ENCODE results near the gene NAT9.
A peak's percentile ranks its signal among the peaks of the same experiment; 100 is the strongest.

NAT9 gene, protein sequence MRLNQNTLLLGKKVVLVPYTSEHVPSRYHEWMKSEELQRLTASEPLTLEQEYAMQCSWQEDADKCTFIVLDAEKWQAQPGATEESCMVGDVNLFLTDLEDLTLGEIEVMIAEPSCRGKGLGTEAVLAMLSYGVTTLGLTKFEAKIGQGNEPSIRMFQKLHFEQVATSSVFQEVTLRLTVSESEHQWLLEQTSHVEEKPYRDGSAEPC

DNA sequence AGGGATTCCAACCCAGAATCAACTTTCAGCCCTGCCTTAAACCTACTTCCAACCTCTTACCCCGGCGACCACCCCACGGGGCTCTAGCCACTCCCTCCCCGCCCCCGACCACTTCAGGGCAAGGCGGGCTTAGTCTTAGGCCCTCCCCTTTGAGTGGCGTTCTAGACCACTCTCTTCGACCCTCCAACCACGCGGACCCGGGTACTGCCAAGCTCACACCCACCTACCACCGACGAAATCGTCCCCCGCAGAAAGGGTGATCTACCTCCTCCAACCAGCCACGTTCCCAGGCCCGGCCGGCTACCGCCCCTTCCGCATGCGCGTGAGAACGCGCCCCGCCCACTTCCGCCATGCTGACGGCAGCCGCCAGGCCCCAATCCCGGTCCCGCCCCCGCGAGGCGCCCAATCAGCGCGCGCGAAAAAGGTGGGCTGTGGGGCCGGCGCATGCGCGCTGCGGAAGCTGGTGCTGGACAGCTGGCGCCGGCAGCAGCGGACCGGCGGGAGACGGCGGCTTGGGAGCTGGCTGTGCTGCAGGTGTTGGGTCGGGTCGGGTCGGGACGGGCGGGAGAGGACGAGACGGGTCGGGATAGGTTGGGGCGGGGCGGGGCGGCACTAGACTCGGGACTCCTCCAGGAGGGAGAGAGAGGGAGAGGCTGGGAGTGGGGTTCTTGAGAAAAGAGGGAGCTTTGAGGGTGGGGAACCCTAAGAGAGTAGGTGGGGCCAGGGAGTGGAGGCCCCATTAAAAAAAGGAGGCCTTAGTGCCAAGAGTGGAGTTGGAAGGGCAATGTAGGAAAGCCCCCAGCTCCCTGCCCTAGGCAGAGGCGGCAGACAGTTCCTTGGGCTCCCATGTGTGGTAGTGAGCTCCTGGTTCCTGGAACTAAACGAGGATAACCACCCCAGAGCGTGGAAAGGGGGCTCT lies at the start of gene NAT9:
NAT9 (minus strand) TSS at position 302 of the 919 bp plus-strand sequence. CDS start 647 bp downstream, outside the sequence.
- peak; percentile 98 to 99 (median 98) for DNase-seq

GRCh38 chr17:74824961-74825627 lies 48.9 kb upstream of the NAT9 start:
- DNase-seq, result no peak

DNA sequence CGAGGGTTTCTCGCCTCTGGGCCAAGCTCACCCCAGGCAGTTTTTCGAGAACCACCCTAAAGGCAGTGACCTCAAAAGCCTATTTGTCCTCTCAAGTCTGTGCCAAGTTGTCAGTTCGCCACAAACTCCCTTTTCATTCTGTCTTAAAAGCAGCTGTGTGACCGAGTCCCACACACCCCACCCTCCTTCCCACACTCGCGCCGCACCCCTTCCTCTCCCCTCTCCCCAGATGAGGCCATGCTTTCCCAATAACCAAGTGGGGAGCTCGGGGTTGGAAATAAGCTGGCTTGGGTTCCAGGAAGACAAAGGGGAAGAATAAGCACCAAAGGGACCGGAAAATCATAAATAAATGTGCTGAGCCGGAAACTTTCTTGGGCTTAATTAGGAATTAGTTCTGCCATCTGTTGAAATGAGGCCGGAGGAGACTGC lies 46.8 kb upstream of the NAT9 start:
- no peak for DNase-seq

GRCh38 chr17:74822335-74822938 lies 46.3 kb upstream of the NAT9 start:
- DNase-seq, result no peak

DNA sequence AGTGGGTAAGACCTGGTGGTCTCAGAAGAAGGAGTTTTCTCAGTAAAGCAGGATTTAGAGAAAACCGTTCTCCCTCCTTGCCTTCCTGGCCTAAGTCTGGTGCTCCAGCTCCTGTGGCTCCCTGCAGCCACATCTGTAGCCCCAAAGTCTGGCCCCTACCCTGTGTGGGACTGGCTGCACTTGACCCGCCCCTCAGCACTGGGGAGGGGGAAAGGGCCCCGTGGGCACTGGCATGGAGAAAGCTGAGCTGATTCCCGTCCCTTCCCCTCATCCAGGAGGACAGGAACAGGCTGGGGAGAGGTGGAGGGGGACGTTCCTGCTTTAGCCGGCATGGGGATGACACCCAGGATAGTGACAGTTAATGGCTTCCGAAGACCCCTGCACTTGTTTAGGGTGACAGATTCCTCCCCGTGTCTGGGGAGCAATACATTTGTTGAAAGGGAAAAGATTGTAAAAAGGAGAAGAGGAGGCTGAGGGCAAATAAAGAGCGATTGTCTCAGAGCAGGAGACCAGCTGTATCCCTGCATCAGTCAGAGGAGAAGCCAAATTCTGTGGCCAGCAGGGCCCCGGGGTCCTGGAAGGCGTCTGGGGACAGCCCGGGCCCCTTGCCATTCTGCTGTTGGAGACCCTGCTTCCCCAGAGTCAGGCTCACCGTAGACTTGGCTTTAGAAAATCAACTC lies 45.6 kb upstream of the NAT9 start:
- DNase-seq, result no peak

DNA sequence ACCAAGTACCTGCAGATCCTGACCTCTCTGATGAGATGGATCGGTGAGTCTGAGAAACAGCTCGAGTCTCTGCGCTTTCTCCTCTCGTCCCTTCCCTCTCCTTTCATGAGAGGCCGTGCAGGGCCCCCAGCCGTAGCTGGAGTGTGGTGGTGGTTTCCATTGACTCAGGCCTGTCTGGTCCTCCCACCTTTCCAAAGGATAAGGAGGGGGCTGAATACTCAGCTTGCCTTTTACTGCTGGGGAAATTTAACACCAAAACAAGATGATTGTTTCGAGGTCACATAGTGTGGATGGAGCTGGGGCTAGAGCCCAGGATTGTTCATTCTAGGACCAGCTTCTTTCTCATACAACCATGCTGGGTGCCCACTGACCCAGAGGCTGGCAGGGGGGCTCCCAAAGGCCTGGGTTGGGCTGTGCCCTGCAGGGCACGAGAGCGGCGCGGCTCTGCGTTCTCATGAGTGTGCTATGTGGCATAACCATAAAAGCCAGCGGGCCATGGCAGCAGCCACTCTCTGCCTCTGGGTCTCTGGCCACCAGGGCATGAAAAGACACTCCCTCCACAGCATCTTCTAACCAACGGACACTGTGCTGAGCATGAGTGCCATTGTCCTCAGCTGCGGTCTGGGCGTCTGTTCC lies 43.8 kb upstream of the NAT9 start:
- no peak for DNase-seq

DNA sequence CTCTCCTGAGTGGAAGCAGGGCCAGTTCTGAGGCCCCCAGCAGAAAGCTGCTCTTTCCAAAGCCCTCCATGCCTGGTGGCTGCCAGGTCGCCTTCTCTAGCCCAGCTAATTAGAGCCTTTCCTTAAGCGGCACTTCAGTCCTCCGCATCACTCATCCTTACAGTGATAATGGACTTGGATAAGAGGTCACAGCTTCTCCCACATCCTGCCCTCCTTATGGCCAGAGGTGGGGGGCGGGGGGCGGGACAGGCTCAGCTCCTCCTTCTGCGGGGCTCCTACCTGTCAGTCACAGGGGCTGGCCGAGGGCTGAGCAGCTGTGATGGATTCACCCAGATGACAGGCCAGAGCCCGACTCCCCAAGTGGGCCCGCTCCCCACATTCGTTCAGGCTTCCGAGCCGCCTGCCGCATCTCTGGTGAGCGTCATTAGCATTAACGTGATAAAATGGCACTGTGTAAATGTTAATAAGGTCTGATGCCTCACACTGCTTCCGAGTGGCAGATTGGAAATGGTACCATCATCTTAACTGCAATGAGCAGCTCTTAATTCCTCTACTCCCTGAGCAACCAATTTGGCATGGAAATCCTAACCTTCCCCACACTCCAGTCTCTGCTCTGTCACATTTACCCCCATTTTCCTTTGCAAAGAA lies 42.3 kb upstream of the NAT9 start:
- no peak for DNase-seq

- DNase-seq, result no peak
These were observed 40.9 kb upstream of the NAT9 start for GRCh38 chr17:74816905-74817620.

- no peak for DNase-seq
These were observed 39.6 kb upstream of the NAT9 start for GRCh38 chr17:74815550-74816370.

DNA sequence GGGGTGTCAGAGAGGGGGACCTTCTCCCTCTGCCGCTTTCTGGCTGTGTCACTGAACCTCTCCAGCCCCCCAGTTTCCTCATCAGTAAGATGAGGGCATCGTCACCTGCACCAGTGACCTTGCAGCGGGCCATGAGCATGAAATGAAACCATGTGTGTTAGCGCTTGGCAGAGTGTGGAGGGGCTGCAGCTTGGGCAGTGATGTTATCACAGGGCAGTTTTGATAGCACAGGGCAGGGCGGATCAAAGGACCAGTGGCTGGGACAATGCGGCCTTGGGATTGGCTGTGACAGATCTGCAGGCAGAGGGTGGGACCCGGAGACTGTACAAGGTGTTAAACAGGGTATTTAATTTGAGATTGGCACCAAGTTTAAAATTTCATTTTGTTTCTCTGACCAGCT lies 38.9 kb upstream of the NAT9 start:
- no peak for DNase-seq

DNA sequence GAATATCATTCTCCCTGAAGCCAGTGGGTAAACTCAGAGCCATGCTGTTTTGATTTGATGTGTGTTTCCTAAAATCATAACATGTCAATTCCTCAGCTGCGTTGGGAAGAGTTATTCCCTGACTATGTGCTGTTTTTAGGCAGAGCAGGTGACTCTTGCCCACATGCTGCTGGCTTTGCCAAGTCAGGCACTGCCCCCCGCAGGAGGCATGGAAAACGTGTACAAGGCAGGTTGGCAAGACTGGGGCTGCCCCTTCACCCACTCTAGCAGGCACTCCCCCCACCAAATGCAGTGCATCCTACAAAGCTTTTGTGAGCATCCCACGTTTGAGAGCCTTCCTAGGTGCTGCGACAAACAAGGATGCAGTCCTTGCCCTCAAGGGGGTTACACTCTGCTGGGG lies 38.3 kb upstream of the NAT9 start:
- DNase-seq, result no peak

DNA sequence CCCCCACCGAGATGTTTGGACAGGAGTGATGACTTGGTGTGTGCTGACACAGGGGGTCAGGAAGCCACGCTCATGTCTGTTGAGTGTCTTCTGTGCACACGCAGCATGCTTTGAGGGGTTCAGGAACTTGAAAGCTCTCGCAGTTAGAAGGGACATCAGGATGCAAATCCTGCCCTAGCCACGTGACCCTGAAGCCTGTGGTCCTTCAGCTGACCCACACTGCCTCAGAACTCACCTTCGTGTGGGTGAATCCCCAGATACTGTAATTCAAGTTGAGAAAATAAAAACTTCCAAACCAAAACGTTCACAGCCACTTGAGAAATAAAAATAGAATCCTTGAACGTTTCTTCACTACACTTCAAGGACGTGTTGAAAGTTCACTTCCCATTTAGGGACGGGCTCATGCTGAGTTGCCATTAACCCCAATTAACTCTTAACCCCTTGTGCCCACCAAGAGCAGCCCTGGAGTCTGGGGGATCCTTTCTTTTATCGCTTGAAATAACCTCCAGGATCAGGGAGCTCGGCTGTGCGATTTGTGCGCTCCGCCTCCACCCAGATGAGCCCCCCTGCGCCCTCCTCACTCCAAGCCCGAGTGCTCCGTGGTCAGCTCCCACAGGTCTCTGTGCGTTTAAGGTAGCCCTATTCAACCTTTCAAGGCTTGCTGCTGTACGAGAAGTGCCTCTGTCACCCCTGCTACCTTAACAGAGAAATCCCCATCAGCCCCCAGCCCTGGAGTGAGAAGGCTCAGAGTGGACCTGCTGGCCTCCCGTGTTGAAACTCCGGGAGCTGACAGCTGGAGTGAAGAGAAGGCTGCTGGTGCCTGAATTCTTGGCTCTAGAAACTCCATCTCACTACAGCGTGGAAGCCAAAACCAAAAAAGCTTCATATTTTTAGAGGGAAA lies 36.2 kb upstream of the NAT9 start:
- no peak for DNase-seq

DNA sequence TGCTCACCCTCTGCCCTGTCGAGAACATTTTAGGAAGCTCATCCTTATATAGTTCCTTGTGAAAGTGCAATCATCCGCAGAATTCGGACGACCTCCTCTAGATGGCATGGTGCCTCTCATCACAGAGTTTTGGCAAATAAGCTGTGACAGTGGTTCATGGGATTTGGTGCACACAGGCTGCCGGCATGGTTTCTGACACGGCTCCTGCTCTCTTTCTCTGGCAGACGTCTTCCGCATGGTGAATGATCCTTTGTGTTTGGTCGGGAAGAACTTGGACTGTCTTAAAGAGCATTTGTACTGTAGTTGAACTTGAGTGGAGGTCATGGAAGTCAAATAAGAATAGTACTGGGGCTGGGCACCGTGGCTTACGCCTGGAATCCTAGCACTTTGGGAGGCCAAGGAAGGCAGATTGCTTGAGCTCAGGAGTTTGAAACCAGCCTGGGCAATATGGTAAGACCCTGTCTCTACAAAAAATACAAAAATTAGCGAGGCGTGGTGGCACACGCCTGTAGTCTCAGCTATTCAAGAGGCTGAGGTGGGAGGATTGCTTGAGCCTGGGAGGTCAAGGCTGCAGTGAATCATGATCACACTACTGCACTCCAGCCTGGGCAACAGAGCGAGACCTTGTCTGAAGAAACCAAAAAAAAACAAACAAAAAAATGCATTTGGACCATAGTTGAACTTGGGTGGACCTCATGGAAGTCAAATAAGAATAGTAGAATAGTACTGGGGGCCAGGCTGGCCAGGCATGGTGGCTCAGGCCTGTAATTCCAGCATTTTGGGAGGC lies 34.7 kb upstream of the NAT9 start:
- DNase-seq, result no peak

GRCh38 chr17:74808714-74809430 lies 32.7 kb upstream of the NAT9 start:
- no peak for DNase-seq

- DNase-seq, result no peak
These were observed 31.8 kb upstream of the NAT9 start for GRCh38 chr17:74807925-74808324.

DNA sequence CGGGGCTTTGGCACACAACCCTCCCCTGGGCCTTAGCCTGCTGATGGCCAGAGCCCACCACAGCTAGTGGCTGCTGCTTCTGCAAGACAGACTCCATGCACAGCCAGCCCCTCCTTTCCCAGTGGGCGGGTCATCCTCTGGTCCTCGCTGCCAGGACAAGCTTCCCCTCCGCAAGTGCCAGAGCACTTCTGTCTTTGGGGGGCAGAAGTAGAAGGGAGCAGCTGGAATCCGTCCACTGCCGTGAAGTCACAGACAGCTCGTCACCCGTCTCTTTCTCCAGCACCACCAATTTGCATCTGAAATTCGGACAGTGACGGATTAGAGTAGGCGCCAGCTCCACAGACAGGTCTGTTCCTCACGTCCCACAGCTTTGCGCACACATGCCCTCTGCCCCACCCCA lies 31.3 kb upstream of the NAT9 start:
- no peak for DNase-seq

DNA sequence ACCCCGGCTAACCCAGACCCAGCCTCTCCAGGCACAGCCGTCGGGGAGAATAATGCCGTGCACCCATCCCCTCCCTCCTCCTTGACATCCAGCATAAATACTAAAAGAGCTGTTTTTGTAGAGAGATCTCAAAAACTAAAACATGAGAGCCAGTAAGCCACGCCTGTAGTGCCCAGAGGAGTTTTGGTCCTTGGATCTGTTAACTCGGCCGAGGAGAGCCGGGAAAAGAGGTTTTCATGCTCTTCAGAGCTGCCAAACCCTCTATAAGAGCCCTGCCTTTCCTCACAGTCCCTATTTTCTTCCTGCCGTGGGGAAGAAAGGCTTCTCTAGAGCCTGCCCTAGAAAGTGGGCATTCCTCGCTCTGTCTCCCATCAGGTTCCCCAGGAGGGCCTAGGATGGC lies 30.2 kb upstream of the NAT9 start:
- DNase-seq, result no peak
